Measurements from ENCODE around the gene CLDN16.

GRCh38 chr3:190444006-190444405 is 56.0 kb downstream of the CLDN16 start:
- no peak for TF ChIP-seq POLR2AphosphoS5 (IDR thresholded peaks at IDR 0.05)
- no peak for TF ChIP-seq CTCF (IDR thresholded peaks at IDR 0.05)
- TF ChIP-seq POLR2A (IDR thresholded peaks at IDR 0.05), result no peak

Data from breast epithelium (tissue), 3 donors.